GM23248 (cell line): Measurements from ENCODE around the gene RCOR2.

ENCODE experiments used
- EZH2 ChIP-seq: fragments of 200-600 bp; sonication (generic); IDR thresholded peaks from 2 replicates; pipeline ENCODE4 v1.6.1; 2018; ENCODE audit warnings: antibody characterized with exemption, mild to moderate bottlenecking; ENCODE audit not compliant: insufficient read depth, poor library complexity, severe bottlenecking
- EZH2phosphoT487 ChIP-seq: fragments of 200-600 bp; sonication (generic); IDR thresholded peaks from 2 replicates; pipeline ENCODE4 v1.6.1; 2018; ENCODE audit warnings: antibody characterized with exemption, moderate library complexity, mild to moderate bottlenecking, low read depth; ENCODE audit not compliant: insufficient read depth

DNA sequence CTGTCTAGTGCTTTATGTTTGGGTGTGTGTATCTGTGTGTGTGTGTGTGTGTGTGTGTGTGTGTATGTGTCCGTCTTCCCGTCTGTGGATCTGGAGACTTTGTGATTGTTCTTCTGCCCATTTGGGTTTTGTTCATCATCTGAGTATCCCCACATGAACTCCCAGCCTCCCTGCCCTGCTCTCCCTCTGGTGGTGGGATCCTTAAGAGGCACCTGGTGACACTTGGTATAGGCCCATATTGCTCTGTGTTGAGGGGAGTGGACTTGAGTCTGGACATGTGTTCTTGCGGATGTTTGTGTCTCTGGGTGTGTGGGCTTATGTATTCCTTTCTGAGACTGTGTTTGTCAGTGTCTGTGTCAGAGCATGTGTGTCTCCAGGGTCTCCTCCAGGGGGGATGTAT is 15.3 kb downstream of the RCOR2 start:
- TF ChIP-seq EZH2 = no peak
- TF ChIP-seq EZH2phosphoT487 = no peak
